ENCODE measurements around the gene CCDC82. TPM values are rescaled to one million over a fixed set of nuclear protein-coding genes. Genes with fewer than 3 reads are reported as not detected.

Gene CCDC82
- total and polyA plus RNA-seq, 2 of the 4 experiments (the other 2 are of a cell fraction) = 4.1 to 9.4 TPM

DNA sequence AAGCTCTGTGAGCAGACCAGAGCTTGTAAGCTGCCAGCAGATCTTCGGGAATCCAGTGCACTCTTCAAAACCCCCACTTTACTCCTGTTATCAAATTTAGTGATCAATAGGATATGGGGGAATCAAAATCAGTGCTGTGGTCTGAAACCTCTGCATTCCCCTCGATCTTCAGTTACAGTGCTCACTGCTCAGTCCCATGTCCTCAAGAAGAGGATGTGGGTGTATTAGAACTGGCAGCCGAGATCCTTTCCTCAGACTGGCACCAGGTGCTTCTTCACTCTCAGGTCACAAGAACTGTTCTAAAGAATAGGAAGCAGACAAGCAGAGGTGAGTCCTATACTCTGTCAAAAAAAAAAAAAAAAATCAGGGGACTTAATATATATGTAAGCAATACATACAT, 31.4 kb downstream of the CCDC82 start:
- CTCF ChIA-PET = interaction anchor here (0.6 kb wide), 1 partner anchor 11 kb away, joined by 7 read pairs; no protein-coding TSS in a partner anchor

More for the DNA sequence above, 31.4 kb downstream of the CCDC82 start:
- peaks cover 0 to 5% of the 10 kb centered on the region in 2 experiments; a peak in 1 of 4 replicates for H3K79me1 ChIP-seq (ENCODE audit: low read depth in 1 of 2, low read length in 2 of 2)
- no peaks in the 10 kb centered on the region for H3K9me3 ChIP-seq (ENCODE audit: control insufficient read depth, insufficient read depth, low read length)
- no TSS peak for BruUV-seq (replicated peaks)
- H3K27ac ChIP-seq (ENCODE audit: insufficient read depth, low read length) = no peak overlapping the region
- intact Hi-C loops (cut with micrococcal nuclease) (no loop called here), in situ Hi-C loops (cut with MboI; ENCODE audit: low sequenced_read_pairs) (no loop called here), dilution Hi-C loops (cut with HindIII; ENCODE audit: low sequenced_read_pairs, unreplicated experiment) (loop anchor here (25.0 kb wide), 1 partner anchor 321 kb away; no protein-coding TSS in a partner anchor)
- no peak for DNase-seq
- no peak overlapping the region for H2AK9ac ChIP-seq (replicated peaks; ENCODE audit: low read depth, low read length, poor library complexity)
- POLR2A ChIA-PET (ENCODE audit: unreplicated experiment) = no interaction called here
- ATAC-seq (ENCODE audit: low read depth) = no peak
- H2BK20ac ChIP-seq (ENCODE audit: low read depth, low read length) = no peak overlapping the region
- H3K4me2 ChIP-seq (ENCODE audit: low read depth, low read length) = no peak overlapping the region
- no peak overlapping the region for H4K91ac ChIP-seq (ENCODE audit: insufficient read depth, low read depth, low read length)
- no peaks in the 10 kb centered on the region for H3K27me3 ChIP-seq (ENCODE audit: control insufficient read depth, insufficient read depth, low read length)
- no peak overlapping the region for H2AK5ac ChIP-seq (ENCODE audit: low read depth, low read length)
- no peak overlapping the region for H3K9ac ChIP-seq (ENCODE audit: low read depth, low read length)
- H3K18ac ChIP-seq (ENCODE audit: low read depth, low read length) = no peak overlapping the region
- no peak overlapping the region for H2BK15ac ChIP-seq (ENCODE audit: low read depth, low read length)
- peaks cover 6% of the 10 kb centered on the region; the same call in 1 of the 2 replicates for H3K9me1 ChIP-seq (ENCODE audit: insufficient read depth, low read length)
- H2BK120ac ChIP-seq (ENCODE audit: low read depth, low read length) = no peak overlapping the region
- H2BK5ac ChIP-seq (ENCODE audit: low read depth, low read length, poor library complexity, severe bottlenecking) = no peak overlapping the region
- H3K4ac ChIP-seq (ENCODE audit: low read depth, low read length) = no peak overlapping the region
- no peak overlapping the region for H3K56ac ChIP-seq (ENCODE audit: extremely low read depth, insufficient read depth, low read length)
- H3K14ac ChIP-seq (replicated peaks; ENCODE audit: low read depth, low read length) = no peak overlapping the region
- TF ChIP-seq RAD21 (IDR thresholded peaks at IDR 0.05; ENCODE audit: low read length) (no peak), CEBPB (IDR thresholded peaks at IDR 0.05; ENCODE audit: low read depth, low read length) (no peak), MAFK (IDR thresholded peaks at IDR 0.05; ENCODE audit: low read depth, low read length) (no peak), NFE2L2 (IDR thresholded peaks at IDR 0.05; ENCODE audit: low read depth, low read length) (no peak), MXI1 (IDR thresholded peaks at IDR 0.05; ENCODE audit: borderline replicate concordance, low read depth, low read length) (no peak), POLR2A (IDR thresholded peaks at IDR 0.05; ENCODE audit: low read depth, low read length) (no peak), RFX5 (IDR thresholded peaks at IDR 0.05; ENCODE audit: low read depth, low read length) (no peak)
- TF ChIP-seq, protein P1, sequence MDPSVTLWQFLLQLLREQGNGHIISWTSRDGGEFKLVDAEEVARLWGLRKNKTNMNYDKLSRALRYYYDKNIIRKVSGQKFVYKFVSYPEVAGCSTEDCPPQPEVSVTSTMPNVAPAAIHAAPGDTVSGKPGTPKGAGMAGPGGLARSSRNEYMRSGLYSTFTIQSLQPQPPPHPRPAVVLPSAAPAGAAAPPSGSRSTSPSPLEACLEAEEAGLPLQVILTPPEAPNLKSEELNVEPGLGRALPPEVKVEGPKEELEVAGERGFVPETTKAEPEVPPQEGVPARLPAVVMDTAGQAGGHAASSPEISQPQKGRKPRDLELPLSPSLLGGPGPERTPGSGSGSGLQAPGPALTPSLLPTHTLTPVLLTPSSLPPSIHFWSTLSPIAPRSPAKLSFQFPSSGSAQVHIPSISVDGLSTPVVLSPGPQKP (IDR thresholded peaks at IDR 0.05; ENCODE audit: borderline replicate concordance, low read depth, low read length) = no peak
- no peak overlapping the region for H4K5ac ChIP-seq (ENCODE audit: low read depth, low read length)
- H2AFZ ChIP-seq (replicated peaks; ENCODE audit: low read length, poor library complexity) = no peak overlapping the region
- no peak overlapping the region for H3K4me3 ChIP-seq (ENCODE audit: insufficient read depth, low read depth, low read length)
- no peak overlapping the region for H3K23ac ChIP-seq (ENCODE audit: low read depth, low read length)
- H4K20me1 ChIP-seq (ENCODE audit: insufficient read depth, low read length) = no peaks in the 10 kb centered on the region
- WGBS, 2 experiments (ENCODE audit: extremely low coverage in 2 of 2, insufficient read length in 1 of 2) = no CpG with 5 or more reads among the region's 3 CpGs
- H4K8ac ChIP-seq (ENCODE audit: low read depth in 2 of 2, low read length in 2 of 2) = no peak overlapping the region
- no peaks in the 10 kb centered on the region for H3K4me1 ChIP-seq (ENCODE audit: control insufficient read depth, insufficient read depth, low read length)
- peaks cover 8% of the 10 kb centered on the region for H3K36me3 ChIP-seq (ENCODE audit: control insufficient read depth, insufficient read depth, low read length)

Data from IMR-90 (cell line).